HG02981 (cell line): Measurements from ENCODE around the gene LUZP1.

Experiments
- ATAC-seq: cut with Tn5 transposase; IDR thresholded peaks from one replicate; pipeline ENCODE4 v1.9.1; 2021; ENCODE audit warnings: mild to moderate bottlenecking, moderate library complexity; ENCODE audit not compliant: unreplicated experiment

The LUZP1 gene

GRCh38 chr1:23118957-23119792, 49.5 kb downstream of the LUZP1 start:
- no peak for ATAC-seq

- no peak for ATAC-seq
Observed at GRCh38 chr1:23118407-23118806, 50.2 kb downstream of the LUZP1 start.

- no peak for ATAC-seq
Observed at GRCh38 chr1:23116921-23117699, 51.5 kb downstream of the LUZP1 start.

GRCh38 chr1:23116216-23116836, 52.3 kb downstream of the LUZP1 start:
- ATAC-seq = no peak

- no peak for ATAC-seq
Observed at GRCh38 chr1:23114424-23115079, 54.1 kb downstream of the LUZP1 start.

- ATAC-seq = no peak
Observed at GRCh38 chr1:23111600-23112535, 56.8 kb downstream of the LUZP1 start.

GRCh38 chr1:23110391-23110790, 58.3 kb downstream of the LUZP1 start:
- no peak for ATAC-seq

GRCh38 chr1:23108918-23109533, 59.6 kb downstream of the LUZP1 start:
- no peak for ATAC-seq

GRCh38 chr1:23103001-23103889, 65.4 kb downstream of the LUZP1 start:
- ATAC-seq = no peak

- no peak for ATAC-seq
Observed at GRCh38 chr1:23102289-23102688, 66.4 kb downstream of the LUZP1 start.

GRCh38 chr1:23101887-23102286, 66.8 kb downstream of the LUZP1 start:
- ATAC-seq = no peak

- ATAC-seq = no peak
Observed at GRCh38 chr1:23101101-23101827, 67.4 kb downstream of the LUZP1 start.

GRCh38 chr1:23100074-23100748, 68.4 kb downstream of the LUZP1 start:
- peak; percentile 50 for ATAC-seq

GRCh38 chr1:23099171-23099536, 69.5 kb downstream of the LUZP1 start:
- no peak for ATAC-seq

- no peak for ATAC-seq
Observed at GRCh38 chr1:23098463-23099170, 70.0 kb downstream of the LUZP1 start.

GRCh38 chr1:23097316-23097715, 71.3 kb downstream of the LUZP1 start:
- ATAC-seq = no peak

GRCh38 chr1:23092447-23092846, 76.2 kb downstream of the LUZP1 start:
- ATAC-seq = no peak
